Transverse colon (tissue), 4 donors: ENCODE results near the gene PRR9. TPM values are rescaled to one million over a fixed set of nuclear protein-coding genes. Genes with fewer than 3 reads are reported as not detected.

Experiments
- DNase-seq: peaks from one replicate; pipeline ENCODE4 v3.0.0-alpha.2; 2019
- H3K27ac ChIP-seq, 4 donors: fragments of 200-600 bp; sonication (generic); 2 replicates each; pipeline ENCODE4 v1.5.1; 2016 to 2018; ENCODE audit warnings: inconsistent platforms in 4 of 4
- H3K27me3 ChIP-seq: fragments of 200-600 bp; sonication (generic); 2 replicates; pipeline ENCODE4 v1.5.1; 2017; ENCODE audit warnings: inconsistent platforms
- H3K36me3 ChIP-seq, 4 donors: fragments of 200-600 bp; sonication (generic); 2 replicates each; pipeline ENCODE4 v1.5.1; 2017 to 2019; ENCODE audit warnings: inconsistent platforms in 4 of 4
- H3K4me1 ChIP-seq, 4 donors: fragments of 200-600 bp; sonication (generic); 2 replicates each; pipeline ENCODE4 v1.5.1; 2017 to 2020; ENCODE audit warnings: inconsistent platforms in 4 of 4
- H3K4me3 ChIP-seq, 4 donors: fragments of 200-600 bp; sonication (generic); 1 replicate in 1 of 4; 2 replicates in 3 of 4; pipeline versions ENCODE4 v1.5.1 to v1.6.1; 2017 to 2019; ENCODE audit warnings: inconsistent platforms in 4 of 4
- H3K9me3 ChIP-seq, 2 donors: fragments of 200-600 bp; sonication (generic); 2 replicates each; pipeline ENCODE4 v1.5.1; 2017 to 2019; ENCODE audit warnings: inconsistent platforms in 2 of 2
- CTCF ChIP-seq, 5 experiments: fragments of 200-600 bp in 3 of 5; fragments of 450-650 bp in 2 of 5; sonication (generic) in 3 of 5; IDR thresholded peaks; 1 replicate in 2 of 5; 2 replicates in 3 of 5; pipeline ENCODE4 v1.5.1; 2016 to 2017; ENCODE audit warnings: antibody characterized with exemption in 5 of 5, inconsistent platforms in 3 of 5, mild to moderate bottlenecking in 2 of 5, moderate library complexity in 1 of 5
- EP300 ChIP-seq: sonication (generic); formaldehyde crosslinking; IDR thresholded peaks from one replicate; pipeline ENCODE4 v1.6.1; 2017; ENCODE audit warnings: antibody characterized with exemption, low read depth
- POLR2A ChIP-seq: fragments of 450-650 bp; IDR thresholded peaks from one replicate; pipeline ENCODE4 v1.6.1; 2016; ENCODE audit warnings: antibody characterized with exemption, mild to moderate bottlenecking, moderate library complexity
- POLR2AphosphoS5 ChIP-seq, 3 donors: sonication (generic); formaldehyde crosslinking; IDR thresholded peaks; one replicate each; pipeline ENCODE4 v1.6.1; 2016; ENCODE audit warnings: antibody characterized with exemption in 3 of 3
- WGBS, 2 donors: methylation state at CpG; one replicate each; pipeline ENCODE4 v1.1.5; 2018; ENCODE audit warnings: low coverage in 1 of 2; 5-methylcytosine and 5-hydroxymethylcytosine counted together
- in situ Hi-C, 4 donors: fragments of 200-750 bp; cut with MboI; loops; one replicate each; pipeline versions ENCODE4 v1.15.0 to v1.15.1; 2017; ENCODE audit warnings: low sequenced_read_pairs in 3 of 4, low pct_ligation_motif_present in 1 of 4, low pct_unique_long_range_greater_than_20kb in 1 of 4
- intact Hi-C: fragments of 100-400 bp; cut with DNase I; formaldehyde crosslinking; loops from one replicate; pipeline ENCODE4 v1.15.1; 2023; ENCODE audit warnings: low total_unique reads
- total RNA-seq, 4 donors: library from RNA; depleted of rRNA; stranded (reverse); fragments of >200 nt; gene quantifications; one replicate each; pipeline ENCODE4 v1.1.0, GENCODE V29; 2016

The PRR9 gene
- total RNA-seq, 4 donors from 2014 or later = not detected

DNA sequence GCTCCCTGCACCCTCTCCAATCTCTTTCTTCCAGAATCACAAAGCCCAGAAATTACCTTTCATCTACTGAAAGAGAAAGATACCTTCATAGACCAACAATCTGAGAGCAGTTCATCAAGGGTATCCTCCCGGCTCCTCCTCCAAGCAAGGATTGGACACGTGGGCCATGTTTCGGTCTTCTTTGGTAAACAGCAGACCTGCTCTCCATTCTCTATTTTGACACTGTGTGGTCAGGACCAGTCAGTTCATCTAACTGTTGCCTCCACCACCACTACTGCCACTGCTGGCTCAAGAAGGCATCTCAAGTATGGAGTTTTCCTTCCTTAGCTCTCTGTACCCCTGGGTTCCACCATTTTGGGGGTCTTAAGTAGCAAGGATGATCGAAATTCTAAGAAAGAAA, 22.2 kb upstream of the PRR9 start:
- TF ChIP-seq CTCF (IDR thresholded peaks at IDR 0.05) (no peak), POLR2A (no peak), EP300 (no peak), POLR2AphosphoS5 (IDR thresholded peaks at IDR 0.05) (no peak)
- Histone ChIP-seq H3K4me3 (no peak overlapping the region), H3K27me3 (no peaks in the 10 kb centered on the region), H3K9me3 (no peaks in the 10 kb centered on the region), H3K36me3 (no peaks in the 10 kb centered on the region), H3K4me1 (no peaks in the 10 kb centered on the region), H3K27ac (no peak overlapping the region)
- in situ Hi-C loops = no loop called here
- intact Hi-C loops = no loop called here
- no peak for DNase-seq
- 69% methylated on average over 4 of the region's 4 CpGs; no CpG with 5 or more reads in 1 of the 2 donors for WGBS, 2 donors

- no peak for DNase-seq
- H3K36me3 ChIP-seq = no peaks in the 10 kb centered on the region
- no peaks in the 10 kb centered on the region for H3K27me3 ChIP-seq
- H3K27ac ChIP-seq = no peak overlapping the region
- H3K4me3 ChIP-seq = no peak overlapping the region
- no peaks in the 10 kb centered on the region for H3K4me1 ChIP-seq
- TF ChIP-seq EP300 = no peak
- intact Hi-C loops = no loop called here
- 49 to 64% methylated on average over 4 of the region's 4 CpGs for WGBS, 2 donors
- no peaks in the 10 kb centered on the region for H3K9me3 ChIP-seq
- in situ Hi-C loops = loop anchor here in 1 of 4 donors (25.0 kb wide), 1 partner anchor 340 kb away; the partner anchor contains the start of gene LCE7A
Measured at GRCh38 chr1:153202006-153202405, 15.4 kb upstream of the PRR9 start.

DNA sequence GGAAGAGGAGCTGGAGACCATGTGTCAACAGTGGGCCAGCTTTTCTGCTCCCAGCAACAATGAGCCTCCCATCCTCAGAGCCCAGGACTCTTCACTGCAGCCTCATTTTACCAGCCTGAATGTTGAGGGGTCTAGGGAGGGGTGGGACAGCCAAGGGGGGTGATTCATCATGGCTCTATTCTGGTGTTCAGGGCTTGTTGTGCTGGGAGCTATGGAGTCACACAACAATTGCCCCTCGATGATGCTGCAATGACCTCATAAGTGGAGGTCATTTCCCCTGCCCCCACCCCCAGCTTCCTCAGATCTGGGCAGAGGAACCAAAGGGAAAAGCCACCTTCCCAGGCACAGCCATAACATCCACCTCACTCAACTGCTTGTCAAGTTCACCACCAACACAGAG, 14.3 kb upstream of the PRR9 start, which contains the start of gene LELP1:
Gene LELP1, plus strand, starts transcription at position 301 of the 400 bp plus-strand sequence. CDS start 1,278 bp downstream, outside the sequence.
- Histone ChIP-seq H3K27ac (no peak within 1 kb of the TSS), H3K9me3 (no peaks in the 10 kb centered on the region), H3K36me3 (no peaks in the 10 kb centered on the region), H3K4me1 (no peaks in the 10 kb centered on the region), H3K27me3 (no peaks in the 10 kb centered on the region), H3K4me3 (no peak within 1 kb of the TSS)
- TF ChIP-seq POLR2AphosphoS5 (IDR thresholded peaks at IDR 0.05) (no peak), CTCF (IDR thresholded peaks at IDR 0.05) (no peak), EP300 (no peak), POLR2A (no peak)
- no peak for DNase-seq
- in situ Hi-C loops = loop anchor here in 1 of 4 donors (25.0 kb wide), 1 partner anchor 341 kb away; the partner anchor contains the start of gene LCE7A
- WGBS, 2 donors = 50% methylated on average over 1 of the region's 1 CpG; no CpG with 5 or more reads in 1 of the 2 donors
- intact Hi-C loops = no loop called here

DNA sequence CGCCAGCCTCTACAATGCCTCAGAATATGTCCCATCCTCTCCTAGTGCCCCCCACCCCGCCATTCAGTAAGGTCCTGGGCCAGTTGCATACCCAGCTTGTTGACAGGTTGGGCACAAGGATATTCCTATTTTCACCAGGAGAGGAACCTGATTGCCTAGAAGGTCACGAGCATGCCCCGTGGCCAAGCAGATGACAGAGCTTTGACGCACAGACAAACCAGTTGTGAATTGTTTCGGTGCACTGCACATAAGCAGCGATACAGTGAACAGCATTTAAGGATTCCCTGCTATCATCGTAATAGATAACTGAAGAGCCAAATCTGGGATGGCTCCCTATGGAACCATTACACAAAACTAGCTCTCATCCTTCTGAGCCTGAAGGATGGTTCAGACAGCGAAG, 10.8 kb upstream of the PRR9 start:
- Histone ChIP-seq H3K9me3 (no peaks in the 10 kb centered on the region), H3K4me1 (no peaks in the 10 kb centered on the region), H3K36me3 (no peaks in the 10 kb centered on the region), H3K27ac (no peak overlapping the region), H3K27me3 (no peaks in the 10 kb centered on the region), H3K4me3 (no peak overlapping the region)
- in situ Hi-C loops = loop anchor here in 1 of 4 donors (25.0 kb wide), 1 partner anchor 344 kb away; the partner anchor contains the start of gene LCE7A
- TF ChIP-seq POLR2AphosphoS5 (IDR thresholded peaks at IDR 0.05) (no peak), CTCF (IDR thresholded peaks at IDR 0.05) (no peak), POLR2A (no peak), EP300 (no peak)
- intact Hi-C loops = no loop called here
- no peak for DNase-seq
- 86% methylated on average over 9 of the region's 9 CpGs; no CpG with 5 or more reads in 1 of the 2 donors for WGBS, 2 donors

GRCh38 chr1:153210206-153210605, 7.2 kb upstream of the PRR9 start:
- Histone ChIP-seq H3K27ac (no peak overlapping the region), H3K27me3 (no peaks in the 10 kb centered on the region), H3K4me3 (no peak overlapping the region), H3K36me3 (no peaks in the 10 kb centered on the region), H3K9me3 (no peaks in the 10 kb centered on the region), H3K4me1 (no peaks in the 10 kb centered on the region)
- in situ Hi-C loops (loop anchor here in 1 of 4 donors (25.0 kb wide), 1 partner anchor 348 kb away; the partner anchor contains the start of gene LCE7A), intact Hi-C loops (no loop called here)
- TF ChIP-seq CTCF (IDR thresholded peaks at IDR 0.05) (no peak), POLR2AphosphoS5 (IDR thresholded peaks at IDR 0.05) (no peak), POLR2A (no peak), EP300 (no peak)
- 66% methylated on average over 7 of the region's 7 CpGs; no CpG with 5 or more reads in 1 of the 2 donors for WGBS, 2 donors
- DNase-seq = no peak
